NOMO-1 treated with DMSO at 0.1 percent for 48 hours (cell line): Measurements from ENCODE around the gene ITGB4.
"Not testable (repeated sequence)": the region's sequence is repeated elsewhere in the genome, so short reads cannot be mapped to it uniquely, and the experiment has no call there.

ENCODE experiments used
- DNase-seq: peaks from one replicate; lab custom pipeline; 2025; ENCODE audit not compliant: unreplicated experiment; lab: John Stamatoyannopoulos, UW

ITGB4 gene

DNA sequence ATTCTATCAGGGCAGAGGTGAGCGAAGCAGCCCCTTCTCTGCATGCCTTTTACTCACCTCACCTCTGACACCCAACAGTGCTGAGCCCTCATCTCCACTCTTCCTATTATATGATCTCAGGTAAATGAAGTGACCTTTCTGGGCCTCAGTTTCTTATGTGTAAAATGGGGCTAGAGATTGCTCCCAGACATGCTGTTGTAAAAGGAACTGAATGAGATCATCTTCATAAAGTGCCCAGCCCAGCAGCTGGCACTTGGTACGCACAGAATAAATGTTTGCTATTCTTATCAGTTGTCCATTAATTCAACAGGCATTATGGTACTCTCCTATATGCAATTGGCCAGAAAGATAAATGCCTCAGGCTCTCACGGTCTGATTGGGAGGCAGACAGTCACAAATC is 48.3 kb downstream of the ITGB4 start:
- DNase-seq = no peak

DNA sequence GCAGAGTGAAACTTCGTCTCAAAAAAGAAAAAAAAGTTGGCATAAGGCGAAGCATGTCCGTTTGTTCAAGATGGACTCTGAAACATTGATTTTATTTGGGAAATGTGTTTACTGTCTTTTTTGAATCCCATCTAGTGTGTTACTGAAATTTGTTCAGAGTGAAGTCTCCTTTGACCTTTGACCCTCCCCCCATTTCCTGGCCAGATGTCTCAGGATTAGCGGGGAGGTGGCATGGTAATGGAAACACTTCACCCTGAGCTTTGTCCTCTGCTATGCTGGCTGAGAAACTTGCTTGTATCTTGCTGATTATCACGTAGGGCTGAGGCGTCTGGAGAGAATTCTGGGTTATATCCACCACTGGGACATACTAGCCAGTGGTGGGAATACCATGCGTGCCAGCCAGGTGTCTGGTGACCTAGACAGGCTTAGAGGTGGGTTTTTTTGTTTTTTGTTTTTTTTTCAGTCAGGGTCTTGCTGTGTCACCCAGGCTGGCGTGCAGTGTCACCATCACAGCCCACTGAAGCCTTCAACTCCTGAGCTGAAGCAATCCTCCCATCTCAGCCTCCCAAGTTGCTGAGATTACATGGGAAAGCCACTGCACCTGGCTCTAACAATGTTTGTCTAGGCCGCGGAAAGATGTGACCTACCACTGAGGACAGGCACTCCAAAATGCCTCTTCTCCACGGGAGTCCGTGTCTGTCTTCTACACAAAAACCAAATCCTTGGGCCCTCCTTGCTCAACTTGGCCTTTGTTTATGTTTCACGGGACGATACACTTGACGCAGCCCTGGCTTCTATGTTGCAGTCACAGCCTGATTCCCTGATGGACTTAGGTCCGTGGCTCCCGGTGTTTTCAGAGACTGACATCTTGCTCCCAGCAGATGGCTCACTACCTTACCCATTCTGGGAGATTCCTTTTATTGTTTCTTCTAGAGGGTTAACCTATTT is 50.3 kb downstream of the ITGB4 start:
- no peak for DNase-seq

DNA sequence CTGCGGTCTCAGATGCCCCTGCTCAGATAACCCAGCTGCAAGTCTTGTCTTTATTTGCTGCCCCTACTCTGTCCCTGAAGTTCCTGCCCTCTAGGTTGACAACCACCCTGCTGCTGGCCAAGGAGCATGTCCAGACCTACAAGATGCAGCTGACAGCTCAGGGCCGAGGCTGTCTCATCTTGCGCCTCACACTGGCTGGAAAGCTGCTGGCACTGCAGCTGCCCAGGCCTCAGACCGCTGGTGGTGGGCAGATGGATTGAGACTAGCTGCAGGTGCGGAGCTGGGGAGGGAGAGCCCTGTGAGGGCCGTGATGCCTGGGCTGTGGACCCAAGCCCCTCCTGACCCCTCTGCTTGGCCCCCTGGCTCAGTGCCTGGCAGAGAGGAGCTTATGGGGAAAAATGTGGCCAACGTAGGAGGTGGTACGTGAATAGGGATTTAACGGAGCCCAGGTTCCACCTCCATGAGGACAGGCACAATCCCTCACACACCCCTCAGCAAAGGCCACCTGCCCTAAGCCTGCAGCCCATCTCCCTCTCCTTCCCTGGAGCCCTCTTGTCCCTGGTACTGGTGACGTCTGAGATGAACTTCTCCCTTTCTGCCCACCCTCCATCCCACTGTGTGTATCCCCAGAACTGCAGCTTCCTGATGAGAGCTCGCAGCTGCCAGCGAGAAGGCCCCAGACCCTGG is 52.0 kb downstream of the ITGB4 start:
- DNase-seq = no peak

DNA sequence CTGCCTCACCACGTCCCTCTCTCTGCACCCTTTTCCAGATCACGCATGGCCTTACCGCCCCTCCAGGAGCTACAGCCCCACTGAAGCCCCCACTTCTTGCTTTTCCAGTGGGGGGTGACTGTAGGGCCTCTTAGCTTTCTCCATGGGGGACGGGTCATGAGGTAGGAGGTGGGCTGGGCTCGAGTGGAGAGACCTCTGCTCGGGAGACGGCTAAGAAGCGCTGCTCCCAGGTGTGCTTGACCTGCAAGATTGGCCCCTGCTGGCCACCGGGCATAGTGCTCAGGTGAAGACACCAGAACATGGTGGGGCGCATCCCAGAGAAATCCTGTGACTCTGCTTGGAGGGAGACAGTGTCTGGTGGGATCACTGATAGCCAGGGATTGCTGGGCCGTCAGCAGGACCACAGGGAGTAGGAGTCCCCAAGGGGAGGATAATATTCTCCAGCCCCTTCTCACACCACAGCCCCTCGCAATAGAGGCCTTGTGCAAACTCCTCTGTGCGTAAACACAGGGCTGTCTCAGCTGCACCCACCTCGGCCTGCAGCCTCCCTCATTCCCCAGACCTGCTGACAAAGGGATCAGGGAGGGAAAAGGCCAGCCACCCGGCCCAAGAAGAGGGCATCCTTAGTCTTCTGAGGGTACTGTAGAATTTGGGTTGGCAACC is 52.7 kb downstream of the ITGB4 start:
- no peak for DNase-seq

DNA sequence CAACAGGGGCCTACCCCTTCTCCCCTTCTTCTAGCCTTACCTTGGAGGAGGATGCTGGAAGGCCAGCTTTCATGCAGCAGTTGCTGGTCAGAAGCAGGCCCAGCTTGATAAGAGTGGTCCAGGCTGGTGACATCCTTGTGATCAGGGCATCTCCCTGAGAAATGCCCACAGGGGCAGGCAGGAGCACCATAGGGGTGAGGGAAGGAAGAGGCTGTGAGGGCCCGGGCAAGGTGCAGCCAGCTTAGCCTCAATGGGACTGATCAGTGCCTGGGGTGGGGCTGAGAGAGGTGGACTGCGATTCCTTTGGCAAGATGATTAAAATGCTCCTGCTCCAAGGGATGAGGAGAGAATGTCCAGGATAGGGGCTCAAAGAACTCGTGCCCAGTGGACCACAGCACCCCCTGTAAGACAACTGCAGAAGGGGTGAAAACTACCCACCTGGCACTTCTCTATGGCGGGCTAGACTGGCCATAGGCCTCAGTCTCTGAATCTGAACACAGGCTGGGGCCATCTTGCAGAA is 53.3 kb downstream of the ITGB4 start:
- DNase-seq = no peak

DNA sequence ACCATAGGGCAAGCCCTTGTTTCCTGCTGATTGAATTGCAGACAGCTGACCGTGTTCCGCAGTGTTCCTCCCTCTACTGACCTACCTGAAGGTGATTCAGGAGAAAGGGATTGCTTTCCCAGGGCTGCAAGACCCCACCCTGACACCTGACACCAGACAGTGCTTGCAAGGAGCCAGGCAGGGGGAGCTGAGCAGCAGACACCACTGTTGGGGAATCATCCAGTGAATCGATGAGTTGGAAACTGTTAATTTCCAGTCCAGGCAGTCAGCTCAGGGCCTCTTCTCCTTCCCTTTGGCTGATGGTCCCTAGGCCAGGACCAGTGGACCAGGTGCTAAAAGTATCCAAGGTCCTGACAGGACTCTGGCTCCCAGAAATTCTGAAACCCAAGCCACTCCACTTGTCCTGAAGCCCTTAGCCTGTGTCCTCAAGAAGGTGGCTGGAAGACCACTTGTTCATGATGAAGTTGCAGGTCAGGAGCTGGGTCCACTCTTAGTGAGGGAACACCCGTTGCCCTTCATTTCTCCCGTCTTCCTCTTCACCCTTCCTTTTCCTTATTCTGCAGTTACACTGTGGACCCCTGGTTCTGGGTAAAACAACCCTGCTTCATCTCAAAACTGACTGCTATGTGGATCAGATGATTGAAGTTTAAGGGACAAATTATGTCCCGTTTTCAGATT is 53.9 kb downstream of the ITGB4 start:
- no peak for DNase-seq

DNA sequence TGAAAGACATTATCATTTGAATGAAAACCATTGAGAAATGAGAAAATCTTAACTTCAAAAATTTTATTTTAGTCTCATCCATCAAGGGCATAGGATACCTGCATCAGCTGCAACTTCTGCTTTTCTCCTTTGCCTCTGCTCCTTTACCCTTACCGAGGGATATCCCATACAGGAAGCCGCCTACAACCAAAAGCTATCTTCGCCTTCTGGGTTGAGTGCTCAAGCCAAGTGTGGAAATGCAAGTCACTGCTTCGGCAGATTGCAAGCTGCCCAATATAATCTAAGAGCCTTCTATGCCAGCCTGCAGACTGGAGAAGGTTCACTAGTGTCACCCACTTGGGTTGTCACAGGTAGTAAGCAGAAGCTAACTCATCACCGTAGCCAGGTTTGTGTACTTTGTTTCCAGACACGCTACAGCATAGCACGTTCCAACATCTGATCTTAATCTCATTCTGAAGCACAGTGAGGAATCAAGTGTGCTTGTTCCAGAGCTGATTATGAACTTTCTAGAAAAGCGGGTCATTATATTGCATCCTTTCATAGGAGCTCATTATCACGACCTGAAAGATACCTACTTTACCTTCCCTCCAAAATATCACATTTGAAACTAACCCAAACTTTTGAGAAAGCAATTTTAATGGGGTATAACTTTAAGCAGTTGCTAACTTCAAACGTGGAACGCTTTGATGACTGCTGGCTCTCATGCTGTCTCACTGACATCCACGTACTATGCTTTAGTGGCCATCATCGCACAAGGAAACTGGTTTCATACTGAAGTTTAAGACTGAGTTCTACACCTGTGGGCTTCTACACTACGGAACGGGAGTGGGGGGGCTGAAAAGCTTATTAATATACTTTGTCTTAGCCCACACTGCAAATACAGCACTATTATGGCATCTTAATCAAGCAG is 55.4 kb downstream of the ITGB4 start:
- peak; percentile 54 for DNase-seq

DNA sequence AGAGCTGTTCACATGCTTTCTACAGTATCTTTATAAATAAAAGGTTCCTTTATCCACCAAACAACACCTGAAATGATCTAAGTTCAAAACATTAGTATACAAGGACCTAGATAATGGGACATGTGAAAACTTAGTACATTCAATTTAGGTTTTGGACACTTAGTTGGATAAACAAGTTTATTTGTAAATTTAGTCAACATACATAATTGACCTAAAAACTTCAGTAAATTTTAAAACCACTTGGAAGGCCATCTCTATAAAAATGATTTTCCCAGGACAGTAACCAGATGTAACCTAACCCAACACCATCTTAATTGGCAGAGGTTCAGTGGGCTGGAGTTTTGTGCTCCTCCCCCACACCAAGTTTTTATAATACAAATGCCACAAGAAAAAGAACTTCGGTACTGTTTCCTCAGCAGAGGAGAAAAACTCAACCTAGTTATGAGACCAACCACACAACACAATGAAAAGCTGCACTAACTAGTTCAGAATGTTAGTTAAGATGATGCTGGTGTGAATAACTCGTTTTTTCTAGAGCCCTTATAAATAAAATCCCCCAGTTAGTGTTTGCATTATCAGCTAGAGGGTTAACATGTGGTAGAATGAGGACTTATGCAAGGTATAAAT is 56.1 kb downstream of the ITGB4 start:
- no peak for DNase-seq

DNA sequence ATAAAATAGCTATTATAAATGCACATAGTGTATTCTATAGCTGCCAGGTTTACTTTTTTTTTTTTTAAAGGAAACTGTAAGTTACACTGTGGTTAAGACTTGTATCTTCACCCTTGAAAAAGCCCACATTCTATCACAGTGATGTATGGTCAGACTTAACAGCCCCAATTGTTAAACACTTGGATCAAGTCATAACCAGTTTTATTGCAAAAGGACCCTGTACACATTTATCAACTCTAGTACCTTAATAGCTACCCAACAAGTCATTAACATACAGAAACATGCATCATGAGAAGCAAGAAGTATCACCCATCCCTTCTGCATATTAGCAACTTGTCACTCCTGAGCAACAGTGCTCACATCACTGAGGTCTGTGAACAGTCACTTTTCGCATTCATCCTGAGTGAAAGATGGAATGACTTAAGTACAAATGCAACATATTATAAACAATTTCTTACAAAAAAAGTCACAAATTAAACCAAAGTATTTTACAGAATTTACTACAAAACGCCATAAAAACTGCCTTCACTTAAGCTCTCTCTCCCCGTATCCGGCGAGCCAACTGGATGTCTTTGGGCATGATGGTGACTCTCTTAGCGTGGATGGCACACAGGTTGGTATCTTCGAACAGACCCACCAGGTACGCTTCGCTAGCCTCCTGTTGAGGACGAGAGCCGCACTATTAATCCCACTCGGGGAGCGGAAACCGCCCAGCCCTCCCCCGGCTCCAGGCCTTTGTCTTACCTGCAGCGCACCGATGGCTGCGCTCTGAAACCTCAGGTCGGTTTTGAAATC is 57.0 kb downstream of the ITGB4 start:
- not testable (repeated sequence) for DNase-seq

DNA sequence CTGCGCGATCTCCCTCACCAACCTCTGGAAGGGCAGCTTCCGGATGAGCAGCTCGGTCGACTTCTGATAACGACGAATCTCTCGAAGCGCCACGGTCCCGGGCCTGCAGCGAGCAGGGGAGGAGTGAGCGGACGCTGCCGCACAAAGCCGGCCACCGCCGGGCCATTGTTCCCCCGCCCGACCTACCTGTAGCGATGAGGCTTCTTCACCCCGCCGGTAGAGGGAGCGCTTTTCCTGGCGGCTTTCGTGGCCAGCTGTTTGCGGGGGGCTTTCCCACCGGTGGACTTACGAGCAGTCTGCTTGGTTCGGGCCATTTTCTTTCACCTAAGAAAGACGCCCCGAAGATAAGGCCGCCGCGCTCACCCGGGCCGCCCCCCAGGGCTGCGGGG is 57.6 kb downstream of the ITGB4 start:
- DNase-seq = no peak

DNA sequence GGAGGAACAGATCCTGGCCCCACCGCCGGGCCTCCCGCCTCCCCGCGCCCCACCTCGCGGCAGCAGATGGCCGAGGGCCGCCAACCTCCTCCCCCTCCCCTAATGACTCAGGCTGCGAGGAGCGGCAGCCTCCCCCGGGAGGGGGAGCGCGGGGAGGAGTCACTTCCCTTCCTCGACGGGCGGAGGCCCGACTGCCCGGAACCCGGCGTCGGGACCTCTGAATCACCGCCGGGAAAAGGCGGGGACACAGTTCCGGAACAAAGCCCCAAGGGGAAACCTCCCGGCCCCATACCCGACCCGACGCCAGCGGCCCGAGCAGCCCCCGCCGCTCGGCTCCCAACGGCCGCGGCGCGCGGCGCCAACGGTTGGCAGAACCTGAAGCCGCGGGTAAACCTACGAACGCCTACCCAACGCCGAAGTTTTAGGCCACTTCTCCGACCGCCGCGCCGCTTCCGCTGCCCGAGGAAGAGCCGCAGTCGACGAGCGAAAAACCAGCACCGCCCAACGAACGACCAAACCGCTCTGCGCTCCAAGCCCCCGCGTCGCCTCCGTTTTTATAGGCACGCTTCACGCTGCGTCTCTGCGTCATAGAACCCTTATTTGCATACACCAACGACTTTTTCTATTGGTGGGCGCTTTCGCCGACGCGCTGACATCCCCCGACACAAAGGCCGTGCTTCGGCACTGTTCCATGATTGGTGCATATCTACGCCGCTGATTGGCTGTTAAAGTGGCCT is 58.2 kb downstream of the ITGB4 start:
- DNase-seq = peak; percentile 100

DNA sequence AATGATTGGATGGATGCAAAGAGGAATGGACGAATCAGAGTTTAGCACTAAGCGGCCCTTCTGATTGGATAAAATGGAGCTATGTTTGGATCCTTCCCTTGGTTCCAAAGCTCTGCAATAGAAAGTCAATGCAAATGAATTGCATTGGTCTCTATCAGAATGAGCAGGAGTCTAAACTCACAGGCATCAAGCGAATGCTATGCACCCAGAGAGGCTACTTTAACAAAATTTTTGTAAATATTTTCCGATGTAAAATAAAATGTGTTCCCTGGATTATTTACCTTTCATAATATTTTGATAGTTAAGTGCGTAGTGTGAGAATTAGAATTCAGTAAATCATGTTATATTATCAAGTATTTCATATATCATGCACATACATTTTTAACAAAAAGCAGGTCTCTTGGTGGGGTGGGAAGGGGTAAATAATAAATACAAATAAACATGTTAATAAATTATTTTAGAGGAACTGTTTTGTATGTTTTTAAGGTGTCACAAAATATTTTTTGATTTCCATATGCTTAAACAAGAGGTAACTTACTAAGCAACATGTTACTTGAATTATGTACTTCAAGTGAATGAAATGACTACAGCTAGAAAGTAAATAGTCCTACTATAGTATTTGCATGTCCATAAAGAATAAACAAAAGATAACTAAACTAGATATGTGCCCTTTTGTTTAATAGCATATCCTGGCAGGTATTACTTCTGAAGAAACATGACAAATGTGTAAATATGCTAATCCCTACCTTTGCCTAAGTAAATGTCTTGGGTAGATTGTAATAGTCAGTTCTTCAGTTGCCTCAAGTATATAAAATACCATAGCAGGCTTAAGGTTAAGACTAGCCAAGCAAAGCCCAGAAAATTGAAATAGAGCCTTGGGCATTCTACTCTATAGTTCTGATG is 59.0 kb downstream of the ITGB4 start:
- DNase-seq = no peak

DNA sequence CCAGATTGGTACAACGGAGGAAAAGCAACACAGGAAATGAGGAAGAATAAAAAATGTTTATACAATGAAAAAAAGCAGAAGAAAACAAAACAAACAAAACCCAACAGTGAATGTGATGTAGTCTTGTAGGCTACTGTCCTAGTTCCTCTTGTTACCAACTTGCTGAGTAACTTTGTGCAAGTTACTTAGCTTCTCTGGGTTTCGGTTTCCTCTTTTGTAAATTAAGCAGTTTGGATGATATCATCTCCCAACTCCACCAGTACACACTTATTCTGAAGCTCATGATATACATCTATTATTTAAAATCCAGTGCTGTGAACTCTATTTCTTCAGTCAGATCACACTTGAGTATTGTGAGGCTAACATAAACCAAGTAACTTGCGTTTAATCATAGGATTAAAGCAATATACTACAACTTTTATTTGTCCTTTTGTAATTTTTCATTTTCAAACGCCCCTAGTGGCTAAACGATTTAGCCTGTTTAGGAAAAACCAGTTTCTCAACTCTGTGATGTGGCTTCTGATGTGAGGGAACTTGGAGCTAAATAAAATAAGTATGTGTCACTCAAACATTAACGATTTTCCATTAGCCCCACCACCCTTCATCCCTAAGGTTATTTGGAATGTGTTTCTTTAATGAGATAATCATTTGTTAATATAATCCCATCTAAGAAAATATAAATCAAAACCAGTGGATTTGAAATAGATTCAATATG is 62.0 kb downstream of the ITGB4 start:
- DNase-seq = peak; percentile 96

DNA sequence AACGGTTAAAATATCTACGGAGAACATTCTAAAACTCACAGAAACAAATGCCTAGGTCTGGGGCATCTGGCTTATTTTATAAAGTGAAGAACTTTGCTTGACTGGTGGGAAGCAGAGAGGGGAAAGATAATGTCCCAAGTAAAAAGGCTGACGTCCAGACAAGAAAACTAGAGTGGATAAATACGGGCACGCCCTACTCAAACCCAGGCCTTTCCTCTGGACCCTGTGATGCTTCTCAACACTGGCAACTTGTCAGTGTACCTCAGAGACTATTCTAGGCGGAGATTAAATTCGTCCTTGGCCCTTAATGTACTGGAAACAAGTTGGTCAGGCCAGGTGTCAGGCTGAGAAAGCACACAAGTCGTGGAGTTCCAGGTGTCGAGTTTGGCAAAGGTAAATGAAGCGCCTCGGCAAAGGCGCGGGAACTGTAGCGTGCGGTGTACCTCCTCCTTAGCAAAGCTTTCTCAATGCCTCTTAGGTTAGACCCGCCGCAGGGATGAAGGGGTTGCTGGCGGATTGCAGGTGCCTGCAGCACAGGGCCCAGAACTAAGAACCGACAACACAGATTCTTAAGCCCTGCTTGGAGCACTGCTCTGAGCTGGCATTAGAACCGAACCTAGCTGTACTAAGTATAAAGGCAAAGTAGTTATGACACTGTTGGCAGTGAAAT is 62.7 kb downstream of the ITGB4 start:
- DNase-seq = no peak

DNA sequence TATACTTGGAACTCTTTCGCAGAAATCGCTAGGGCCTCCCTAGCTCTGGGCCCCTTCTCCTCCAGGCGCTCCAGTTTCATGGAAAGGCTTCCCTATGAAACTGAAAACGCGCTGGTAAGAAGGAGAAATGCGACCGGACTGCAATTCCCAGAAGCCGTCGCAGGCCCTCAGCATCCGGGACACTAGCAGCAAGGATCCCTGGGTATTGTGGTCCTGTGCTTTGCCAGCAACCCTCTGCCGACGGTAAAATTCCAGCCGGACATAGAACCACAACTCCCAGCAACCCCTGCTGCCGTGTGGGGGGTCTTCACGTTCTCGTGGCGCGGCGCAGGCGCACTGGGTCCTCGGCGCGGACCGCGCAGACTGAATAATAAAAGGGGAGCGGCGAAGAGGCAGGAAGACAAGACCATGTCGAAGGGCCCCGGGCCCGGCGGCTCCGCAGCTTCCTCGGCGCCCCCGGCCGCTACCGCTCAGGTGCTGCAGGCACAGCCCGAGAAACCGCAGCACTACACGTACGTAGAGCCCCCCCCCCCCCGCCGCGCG is 63.3 kb downstream of the ITGB4 start, which contains the start of gene UNK:
UNK (plus strand) TSS at position 334 of the 543 bp plus-strand sequence; CDS start at position 409, 75 bp downstream.
- DNase-seq = peak; percentile 99
